8988T (cell line): ENCODE data around the gene KCTD15.
A peak's percentile ranks its signal among the peaks of the same experiment; 100 is the strongest.
"Not testable (repeated sequence)": the region's sequence is repeated elsewhere in the genome, so short reads cannot be mapped to it uniquely, and the experiment has no call there.

ENCODE experiments used
- DNase-seq: peaks from one replicate; pipeline ENCODE4 v3.0.0; 2011

KCTD15 gene

DNA sequence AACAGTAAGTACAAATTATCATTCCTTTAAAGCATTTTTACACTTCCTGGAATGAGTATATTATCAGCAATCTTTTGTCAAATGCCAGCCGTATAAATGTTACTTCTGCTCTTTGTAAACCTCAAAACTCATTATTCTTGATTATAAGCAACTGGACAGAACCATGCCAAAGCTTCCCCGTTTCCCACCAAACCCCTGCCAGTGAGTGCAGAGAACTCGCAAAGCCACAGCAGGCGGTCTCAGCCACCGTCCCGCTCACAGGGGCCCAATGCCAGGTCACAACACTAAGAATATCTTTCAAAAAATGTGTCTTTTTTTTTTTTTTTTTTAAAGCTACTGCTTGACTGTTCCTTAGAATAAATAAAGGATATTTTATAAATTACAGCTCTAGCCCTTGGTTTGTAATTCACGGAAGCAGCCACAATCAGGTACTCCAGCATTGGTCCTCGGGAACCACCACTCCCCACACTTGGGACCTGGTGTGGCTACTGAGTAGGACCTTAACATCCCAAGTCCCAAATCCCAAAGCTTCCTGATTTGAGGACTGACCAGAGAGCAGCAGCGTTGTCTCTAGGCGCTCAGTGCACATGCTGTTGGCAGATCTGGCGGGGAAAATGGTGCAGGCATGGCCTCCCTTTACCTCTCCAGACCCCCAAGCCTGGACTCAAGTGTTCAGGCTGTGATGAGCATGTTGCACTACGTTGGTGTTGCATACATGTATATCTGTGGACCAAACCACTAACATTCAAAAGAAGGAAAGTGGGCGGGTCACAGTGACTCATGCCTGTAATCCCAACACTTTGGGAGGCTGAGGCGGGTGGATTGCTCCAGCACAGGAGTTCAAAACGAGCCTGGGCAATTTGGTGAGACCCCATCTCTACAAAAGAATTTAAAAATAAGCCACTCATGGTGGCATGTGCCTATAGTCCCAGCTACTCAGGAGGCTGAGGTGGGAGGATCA, 19.0 kb downstream of the KCTD15 start:
- peak; percentile 16 for DNase-seq

DNA sequence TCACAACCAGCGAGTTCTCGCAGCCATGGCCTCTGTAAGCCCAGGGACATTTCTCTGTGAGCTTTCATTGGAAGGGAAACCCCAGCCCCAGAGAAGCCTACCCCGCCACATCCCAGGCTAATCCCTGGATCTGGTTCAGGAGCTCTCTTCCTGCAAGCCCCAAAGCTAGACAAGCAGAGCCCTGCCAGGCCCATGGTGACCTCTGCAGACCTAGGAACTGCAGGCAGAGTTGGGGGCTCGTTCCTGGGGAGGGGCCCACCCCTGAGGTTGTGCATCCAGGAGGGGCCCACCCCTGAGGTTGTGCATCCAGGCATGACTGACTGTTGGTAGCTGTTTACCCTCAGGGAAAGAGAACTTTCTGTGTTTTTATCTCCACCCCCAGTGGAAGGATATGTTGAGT, 21.7 kb downstream of the KCTD15 start:
- DNase-seq: no peak

DNA sequence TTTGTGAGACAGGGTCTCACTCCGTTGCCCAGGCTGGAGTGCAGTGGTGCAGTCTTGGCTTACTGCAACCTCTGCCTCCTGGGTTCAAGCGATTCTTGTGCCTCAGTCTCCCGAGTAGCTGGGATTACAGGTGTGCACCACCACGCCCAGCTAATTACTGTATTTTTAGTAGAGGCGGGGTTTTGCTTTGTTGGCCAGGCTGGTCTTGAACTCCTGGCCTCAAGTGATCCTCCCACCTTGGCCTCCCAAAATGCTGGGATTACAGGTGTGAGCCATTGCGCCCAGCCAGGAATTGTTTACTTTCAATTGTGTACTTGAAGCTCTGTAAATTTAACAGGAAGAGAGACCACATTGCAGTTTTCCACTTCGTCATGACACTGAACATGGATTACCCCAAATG, 22.4 kb downstream of the KCTD15 start:
- not testable (repeated sequence) for DNase-seq

DNA sequence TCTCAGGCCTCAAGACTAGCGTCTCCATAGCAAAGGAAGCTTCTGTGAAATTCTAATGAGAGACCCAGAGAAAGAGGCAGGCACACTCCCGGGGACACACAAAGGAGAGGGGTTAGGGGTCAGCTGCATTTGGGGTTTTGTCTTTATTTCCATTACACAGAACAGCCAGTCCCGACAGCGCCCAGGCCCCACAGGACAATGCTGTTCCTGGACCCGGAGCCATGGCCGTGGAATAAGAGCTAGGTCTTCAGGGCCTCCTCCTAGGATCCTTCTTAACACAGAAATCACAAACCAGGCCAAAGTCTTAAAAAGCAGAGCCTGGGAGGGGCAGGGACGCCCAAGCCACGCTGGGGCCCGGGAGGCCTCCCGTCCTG, 22.8 kb downstream of the KCTD15 start:
- DNase-seq: no peak

DNA sequence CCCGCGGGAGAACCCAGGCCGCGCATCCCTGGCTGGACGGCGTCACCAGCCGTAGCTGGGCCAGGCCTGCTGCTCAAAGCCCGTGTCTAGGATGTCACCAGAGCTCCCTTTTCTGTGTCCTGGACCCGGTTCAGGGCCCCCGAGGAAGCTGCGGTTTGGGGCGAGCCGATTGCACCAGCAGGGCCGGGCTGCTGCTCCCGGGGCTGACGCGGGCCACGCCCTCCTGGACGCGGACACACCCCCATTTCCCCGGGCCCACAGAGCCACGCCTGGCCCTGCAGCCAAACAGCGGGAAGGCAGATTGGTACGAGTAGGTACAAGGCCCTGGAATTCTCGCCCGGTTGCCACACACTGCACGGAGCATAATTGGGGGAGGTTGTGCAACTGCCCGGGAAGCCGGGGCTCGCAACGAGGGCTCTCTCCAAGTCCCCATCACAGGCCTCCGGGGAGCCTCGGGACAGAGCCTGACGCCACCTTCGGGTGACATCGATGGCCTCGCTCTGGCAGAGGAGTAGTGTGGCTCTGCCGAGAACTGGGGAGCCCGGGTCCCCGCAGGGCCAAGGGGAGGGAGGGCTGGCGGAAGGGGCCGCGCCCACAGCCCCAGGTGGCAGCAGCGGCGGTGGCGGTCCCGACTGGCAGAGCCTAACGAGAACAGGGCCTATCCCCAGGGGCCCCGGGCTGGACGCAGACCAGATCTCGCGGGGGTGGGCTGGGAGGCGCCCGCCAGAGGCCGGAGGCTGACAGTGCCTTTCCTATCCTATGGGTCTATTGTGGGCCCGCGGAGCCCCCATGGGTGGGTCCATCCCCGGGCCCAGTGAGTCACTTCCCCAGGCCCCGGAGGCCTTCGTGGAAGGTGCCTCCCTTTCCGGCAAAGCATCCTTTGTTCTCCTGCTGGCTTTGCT, 23.5 kb downstream of the KCTD15 start:
- peak; percentile 95 for DNase-seq

DNA sequence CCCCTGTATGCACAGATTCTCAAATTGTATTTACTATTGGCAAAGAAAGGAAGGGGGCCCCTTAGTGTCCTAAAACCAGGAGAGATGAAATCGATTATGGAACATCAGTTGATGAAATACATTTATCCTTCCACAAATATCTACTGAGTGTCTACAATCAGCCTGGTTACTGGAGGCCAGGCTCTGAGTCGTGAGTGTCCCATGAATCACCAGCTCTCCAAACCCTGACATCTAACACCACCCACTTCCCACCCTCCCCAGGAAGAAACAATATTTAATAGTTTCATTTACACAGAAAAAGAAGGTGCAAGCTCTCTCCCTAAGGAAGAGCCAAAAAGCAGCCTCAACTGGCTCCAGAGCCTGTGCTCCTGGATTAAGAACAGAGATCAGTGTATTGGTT, 25.2 kb downstream of the KCTD15 start:
- no peak for DNase-seq

DNA sequence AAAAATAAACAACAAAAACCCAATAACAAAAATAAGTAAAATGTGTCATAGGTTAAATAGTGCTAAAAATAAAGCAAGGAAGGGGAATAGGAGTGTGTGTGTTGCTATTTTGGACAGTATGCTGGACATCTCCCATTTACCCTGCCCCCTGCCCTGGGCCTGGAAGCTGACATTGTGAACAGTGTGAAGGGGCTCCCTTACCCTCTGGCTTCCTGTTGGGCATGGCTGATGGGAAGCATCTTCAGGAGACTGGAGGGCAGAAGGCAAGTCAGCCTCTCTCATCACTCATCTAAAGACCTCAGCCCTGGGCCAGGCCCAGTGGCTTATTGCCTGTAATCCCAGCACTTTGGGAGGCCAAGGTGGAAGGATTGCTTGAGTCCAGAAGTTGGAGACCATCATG, 26.7 kb downstream of the KCTD15 start:
- no peak for DNase-seq

DNA sequence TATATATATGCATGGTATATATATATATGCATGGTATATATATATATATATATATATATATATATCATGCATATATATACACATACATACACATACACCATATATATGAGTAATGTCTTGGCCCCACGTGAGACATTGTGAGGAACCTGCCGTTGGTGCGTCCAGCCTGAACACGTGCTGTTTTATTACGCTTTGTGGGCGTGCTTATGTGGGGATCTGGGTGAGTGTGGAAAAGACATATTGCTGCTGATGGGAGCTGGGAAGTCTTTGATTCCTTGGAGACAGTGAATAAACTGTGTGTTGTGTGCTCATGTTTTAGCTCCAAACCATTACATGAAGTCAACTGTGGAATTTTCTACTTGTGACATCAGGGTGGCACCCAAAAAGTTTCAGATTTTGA, 28.9 kb downstream of the KCTD15 start:
- DNase-seq: no peak

DNA sequence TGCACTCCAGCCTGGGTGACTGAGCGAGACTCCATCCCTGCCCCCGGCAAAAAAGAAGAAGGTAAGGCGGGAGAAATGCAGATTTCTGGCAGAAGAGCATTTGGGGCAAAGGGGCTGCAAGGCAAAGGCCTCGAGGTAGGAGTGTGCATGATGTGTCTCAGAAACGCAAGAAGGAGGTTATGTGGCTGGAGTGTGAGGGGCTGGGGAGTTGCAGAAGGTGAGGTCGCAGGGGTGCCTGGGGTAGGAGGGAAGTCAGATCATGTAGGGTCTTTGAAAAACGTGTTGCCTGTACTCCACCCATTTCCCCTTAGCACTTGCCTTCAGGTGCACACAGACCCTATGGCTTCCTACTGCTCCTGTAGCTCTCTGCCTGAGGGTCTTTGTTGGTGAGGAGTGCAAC, 29.9 kb downstream of the KCTD15 start:
- no peak for DNase-seq

DNA sequence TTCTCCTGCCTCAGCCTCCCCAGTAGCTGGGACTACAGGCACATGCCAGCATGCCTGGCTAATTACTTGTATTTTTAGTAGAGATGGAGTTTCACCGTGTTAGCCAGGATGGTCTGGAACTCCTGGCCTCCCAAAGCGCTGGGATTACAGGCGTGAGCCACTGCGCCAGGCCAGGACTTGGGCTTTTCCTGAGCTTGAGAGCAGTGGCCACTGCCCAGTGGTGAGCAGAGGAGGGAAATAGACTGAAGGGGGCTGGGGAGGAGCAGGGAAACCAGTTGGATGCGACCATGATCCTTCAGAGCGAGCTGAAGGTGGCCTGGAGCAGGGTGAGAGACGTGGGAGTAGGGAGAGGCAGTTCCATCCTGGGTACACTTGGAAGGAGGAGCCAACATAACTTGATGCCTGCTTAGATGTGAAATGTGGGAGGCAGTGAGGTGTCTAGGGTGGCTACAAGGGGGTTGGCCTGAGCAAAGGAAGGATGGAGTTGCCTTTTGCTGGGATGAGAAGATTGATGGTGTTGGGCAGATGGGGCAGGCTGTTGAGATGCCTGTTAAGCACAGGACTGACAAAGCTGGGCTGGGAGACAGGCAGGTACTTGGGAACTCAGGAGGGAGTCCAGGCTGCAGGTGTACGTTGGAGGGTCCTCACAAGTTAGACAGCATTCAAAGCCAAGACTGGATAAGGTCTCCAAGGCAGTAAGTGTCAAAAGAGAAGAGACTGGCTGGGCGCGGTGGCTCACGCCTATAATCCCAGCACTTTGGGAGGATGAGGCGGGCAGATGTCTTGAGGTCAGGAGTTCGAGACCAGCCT, 31.8 kb downstream of the KCTD15 start:
- DNase-seq: no peak

DNA sequence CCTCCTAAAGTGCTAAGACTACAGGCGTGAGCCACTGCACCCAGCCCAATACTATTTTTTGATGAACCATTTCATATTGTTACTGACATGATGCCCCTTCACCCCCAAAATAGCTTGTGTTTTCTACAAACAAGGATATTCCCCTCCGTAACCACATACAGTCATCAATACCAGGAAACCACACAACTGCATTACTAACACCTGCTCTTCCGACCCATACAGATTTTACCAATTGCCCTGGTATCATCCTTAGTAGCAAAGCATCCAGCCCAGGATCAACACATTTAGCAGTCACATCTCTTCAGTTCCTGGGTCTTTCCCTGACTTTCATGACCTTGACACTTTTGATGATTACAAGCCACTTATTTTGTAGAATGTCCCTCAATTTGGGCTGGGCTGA, 33.6 kb downstream of the KCTD15 start:
- DNase-seq: no peak

DNA sequence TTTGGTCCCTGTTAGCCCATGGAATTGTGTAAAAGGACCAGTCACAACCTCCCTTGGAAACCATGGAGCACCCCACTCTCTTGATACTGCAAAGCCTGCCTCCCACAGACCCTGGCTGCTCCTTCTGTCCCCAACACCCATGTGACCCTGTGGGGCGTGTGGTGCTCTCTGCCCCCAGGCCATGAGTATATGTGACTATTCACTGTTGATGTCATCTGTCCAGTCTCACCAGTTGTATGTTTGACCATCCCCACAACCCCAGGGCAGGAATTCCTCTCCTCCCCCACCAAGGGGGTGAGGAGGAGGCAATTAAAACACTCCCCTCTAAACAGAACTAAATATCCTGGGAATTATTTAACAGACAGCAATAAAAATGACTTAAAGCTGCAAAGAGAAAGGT, 35.2 kb downstream of the KCTD15 start:
- DNase-seq: no peak

DNA sequence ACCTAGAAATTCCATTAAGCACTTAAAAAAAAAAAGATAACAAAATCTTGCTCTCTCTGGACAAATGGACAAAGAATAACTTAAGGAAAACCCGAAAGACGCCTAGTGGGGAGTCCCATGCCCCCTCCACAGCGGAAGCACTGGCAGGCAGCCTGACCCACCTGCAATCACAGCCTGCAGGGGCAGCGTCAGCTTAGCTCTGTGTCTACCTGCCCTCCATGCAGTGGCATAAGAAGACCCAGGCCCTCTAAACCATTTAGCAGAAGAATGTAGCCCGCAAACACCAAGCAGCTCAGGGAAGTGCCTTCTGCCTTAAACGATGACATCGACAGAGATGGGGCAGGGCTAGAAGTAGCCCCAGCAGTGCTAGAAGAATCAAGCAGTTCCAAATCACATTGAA, 36.0 kb downstream of the KCTD15 start:
- DNase-seq: no peak

DNA sequence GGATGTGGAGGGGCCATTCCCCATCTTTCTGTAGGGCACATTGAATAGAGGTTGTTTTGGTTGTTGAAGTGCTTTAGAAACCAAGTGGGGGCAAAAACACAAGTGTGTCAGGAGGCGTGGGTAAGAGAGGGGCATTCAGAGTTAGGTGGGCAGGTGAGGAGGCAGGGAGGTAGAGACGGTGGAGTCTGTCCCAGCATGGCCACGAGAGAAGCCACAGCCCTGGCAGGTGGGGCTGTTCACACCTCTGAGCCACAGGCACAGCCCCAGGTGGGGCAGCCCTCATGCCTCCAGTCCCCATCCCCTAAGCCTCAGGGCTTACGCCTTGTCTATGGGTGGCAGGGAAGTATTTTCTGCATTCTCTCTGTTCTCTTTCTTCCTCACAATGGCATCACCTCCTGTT, 43.7 kb downstream of the KCTD15 start:
- DNase-seq: no peak

DNA sequence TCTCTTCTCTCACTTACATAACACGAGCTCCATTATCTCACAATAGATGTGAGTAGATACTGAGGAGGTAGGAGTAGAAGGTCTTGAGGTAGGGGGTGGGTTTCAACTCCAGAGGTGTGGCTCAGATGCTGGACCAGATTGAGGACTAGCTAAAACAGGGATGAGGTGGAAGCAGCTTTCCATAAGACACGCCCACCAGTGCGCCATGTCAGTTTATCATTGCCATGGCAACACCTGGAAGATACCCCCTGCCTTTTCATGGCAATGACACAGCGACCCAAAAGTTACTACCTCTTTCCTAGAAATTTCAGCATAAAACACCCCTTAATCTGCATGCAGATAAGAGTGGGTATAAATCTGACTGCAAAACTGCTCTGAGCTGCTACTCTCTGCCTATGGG, 44.1 kb downstream of the KCTD15 start:
- no peak for DNase-seq

DNA sequence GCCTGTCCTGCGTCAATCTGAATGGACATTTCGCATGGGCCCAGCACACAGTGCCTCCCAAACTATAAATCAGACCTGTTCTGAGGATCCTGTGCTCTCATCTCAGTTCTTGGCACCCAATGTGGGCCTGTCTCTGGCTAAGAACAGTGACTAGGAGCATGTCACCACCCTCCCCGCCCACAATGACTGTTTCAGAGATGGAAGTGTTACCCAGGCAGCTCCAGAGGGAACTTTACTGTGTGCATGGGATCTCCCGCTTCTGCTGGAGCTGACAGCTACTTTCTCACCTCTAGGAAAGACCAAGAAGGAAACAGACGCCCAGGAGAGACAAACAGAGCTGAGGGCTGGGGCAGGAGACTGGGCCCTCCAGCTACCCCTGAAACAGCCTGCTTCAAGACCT, 45.0 kb downstream of the KCTD15 start:
- DNase-seq: no peak

DNA sequence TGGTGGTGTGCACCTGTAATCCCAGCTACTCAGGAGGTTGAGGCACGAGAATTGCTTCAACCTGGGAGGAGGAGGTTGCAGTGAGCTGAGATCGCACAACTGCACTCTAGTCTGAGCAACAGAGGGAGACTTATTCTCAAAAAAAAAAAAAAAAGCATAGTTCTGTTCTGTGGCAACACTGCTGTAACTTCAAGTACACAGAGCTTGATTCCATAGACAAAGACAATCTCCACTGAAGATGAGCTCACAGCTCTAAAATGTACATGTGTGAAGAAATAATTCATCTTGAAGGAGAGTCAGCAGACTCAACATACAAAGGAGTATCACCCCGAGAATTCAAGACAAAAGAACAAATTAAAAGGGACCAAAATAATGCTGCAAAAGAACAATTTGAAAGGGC, 47.8 kb downstream of the KCTD15 start:
- no peak for DNase-seq

DNA sequence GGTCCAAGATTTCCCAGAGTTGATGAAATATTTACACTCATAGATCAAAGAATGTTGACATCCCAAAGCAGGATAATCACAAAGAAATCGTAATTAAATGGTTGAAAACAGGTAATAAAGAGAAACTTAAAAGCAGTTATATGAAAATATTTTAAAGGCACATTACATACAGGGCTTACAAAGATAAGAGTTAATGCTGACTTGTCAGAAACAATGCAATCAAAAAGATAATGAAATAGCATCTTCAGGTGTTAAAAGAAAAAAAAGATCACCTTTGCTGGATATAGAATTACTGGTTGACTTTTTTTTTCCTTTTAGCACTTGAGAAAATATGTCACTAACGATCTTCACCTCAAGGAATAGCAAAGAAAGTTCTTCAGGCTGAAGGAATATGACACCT, 48.8 kb downstream of the KCTD15 start:
- no peak for DNase-seq

DNA sequence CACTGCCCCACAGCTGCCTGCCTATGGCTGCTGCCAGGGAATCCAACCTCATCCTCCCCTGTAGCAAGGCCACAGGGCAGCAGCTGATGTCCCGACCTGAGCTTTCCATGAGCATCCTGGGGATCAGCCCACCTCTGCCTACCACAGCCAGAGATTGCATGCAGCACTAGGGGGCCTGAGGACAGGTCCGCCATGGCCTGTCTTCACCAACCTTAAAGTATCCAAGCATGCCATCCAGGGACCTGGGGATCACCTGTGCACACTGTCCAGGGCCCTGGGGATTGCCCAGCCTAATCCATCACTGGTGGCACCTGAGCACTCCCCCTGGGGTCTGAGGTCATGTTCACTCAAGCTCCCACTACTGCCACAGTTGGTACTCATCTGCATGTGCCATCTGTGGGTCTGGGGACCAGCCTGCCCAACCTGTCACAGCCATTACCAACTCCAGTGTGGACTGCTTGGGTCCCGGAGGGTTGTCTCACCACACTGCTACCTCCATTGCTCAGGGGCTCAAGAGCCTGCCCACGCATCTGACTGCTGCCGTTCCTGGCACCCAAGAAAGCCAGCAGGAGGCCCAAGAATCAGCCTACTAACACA, 53.0 kb downstream of the KCTD15 start:
- DNase-seq: no peak

DNA sequence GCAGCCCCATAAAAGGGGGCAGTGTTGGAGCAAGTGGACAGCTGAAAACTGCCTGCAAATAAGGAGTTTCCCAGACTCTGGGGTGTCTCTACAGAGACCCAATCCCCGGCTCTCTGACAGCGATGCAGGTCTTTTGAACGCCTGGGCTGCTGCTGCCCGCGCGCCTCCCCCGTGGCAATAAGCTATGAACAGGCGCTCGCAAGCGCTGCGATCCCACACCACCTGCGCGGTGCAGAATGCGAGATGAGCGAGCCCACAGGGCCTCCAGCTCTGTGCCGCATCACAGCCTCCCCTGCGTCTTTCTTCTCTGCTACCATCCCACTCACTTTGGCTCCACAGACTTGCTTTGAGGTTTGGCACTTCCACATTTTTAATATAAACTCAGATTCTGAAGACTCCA, 62.3 kb downstream of the KCTD15 start:
- no peak for DNase-seq

DNA sequence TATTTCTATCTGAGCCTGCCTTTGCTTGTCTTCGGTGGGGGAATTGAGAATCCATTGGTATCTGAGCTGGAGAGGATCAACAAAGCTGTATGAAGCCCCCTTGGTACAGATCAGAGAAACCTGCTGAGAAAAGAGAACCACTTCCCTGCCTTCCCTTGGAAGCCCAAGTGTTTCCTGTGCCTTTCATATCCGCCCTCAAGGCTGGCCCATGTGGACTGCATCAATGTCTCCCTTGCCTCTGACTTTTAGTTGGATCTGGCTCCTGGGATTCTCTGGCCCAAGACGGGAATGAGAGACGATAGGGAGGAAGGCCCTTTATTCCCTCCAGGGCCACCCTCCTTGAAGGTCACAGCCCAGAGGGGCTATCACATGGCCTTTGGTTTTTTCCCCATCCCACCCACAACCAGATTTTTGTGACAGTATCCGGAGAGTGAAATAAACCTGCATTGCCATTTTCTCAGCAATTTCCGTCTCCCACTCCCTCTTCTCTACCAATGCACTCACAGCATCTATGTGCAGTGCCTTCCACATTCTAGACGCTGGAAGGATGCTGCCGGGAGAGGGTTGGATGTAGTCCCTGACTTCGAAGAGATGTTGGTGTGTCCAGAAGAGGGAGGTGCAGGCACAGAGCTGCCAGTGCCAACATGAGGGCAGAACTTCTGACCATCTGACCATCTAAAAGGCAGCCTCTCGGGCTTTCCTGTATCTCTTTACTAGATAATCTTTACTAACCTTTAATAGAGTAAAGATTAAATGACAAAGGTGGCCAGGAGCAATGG, 63.8 kb downstream of the KCTD15 start:
- no peak for DNase-seq

DNA sequence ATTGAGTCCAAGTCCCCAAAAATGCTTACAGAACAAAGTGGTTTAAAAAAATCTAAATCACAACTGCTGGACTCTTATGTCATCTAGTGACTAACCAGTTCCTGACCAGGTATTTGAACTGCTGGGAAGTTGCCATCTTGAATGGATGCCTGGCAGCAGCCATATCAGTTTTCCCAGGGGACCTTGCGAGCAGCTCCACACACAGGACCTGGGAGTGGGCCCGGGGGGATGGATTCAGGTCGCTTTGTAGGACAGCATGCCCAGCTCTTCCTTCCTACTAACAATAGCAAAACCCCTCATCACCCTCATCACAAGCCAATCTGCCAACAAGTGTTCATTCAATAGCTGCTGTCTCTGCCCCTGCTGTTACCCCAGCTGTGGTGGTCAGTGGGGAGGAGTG, 65.3 kb downstream of the KCTD15 start:
- DNase-seq: no peak
